ENCODE results near the gene DEXI.

DNA sequence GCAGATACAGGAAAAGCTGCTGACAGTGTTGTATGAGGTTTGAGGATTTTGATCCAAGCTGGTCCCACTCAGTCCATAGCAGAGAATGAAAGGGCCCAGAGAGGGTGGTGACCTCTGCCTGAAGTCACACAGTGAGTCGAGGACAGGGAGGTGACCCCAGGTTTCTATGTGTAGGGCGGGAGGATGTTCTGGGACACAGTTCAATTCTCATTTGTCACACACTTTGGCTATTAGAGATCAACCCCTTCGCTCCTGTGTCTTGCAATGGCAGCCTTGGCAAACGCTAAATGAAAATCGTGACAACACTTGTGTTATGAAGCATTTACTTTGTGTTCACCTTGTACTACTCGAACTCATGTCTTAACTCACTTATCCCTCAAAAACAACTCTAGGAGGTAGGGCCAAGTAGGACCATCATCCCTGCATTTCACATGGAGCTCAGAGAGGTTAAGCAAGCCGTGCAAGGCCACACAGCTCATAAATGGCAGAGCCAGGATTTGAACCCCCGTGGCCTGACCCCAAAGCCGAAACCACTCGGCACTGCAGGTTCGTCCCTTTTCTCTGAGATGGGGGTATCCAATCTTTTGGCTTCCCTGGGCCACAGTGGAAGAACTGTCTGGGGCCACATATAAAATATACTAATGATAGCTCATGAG lies 10.2 kb downstream of the DEXI start:
- TF ChIP-seq, protein P1, sequence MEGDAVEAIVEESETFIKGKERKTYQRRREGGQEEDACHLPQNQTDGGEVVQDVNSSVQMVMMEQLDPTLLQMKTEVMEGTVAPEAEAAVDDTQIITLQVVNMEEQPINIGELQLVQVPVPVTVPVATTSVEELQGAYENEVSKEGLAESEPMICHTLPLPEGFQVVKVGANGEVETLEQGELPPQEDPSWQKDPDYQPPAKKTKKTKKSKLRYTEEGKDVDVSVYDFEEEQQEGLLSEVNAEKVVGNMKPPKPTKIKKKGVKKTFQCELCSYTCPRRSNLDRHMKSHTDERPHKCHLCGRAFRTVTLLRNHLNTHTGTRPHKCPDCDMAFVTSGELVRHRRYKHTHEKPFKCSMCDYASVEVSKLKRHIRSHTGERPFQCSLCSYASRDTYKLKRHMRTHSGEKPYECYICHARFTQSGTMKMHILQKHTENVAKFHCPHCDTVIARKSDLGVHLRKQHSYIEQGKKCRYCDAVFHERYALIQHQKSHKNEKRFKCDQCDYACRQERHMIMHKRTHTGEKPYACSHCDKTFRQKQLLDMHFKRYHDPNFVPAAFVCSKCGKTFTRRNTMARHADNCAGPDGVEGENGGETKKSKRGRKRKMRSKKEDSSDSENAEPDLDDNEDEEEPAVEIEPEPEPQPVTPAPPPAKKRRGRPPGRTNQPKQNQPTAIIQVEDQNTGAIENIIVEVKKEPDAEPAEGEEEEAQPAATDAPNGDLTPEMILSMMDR (IDR thresholded peaks at IDR 0.05), result no peak
- no peak for TF ChIP-seq POLR2A (IDR thresholded peaks at IDR 0.05)

All from body of pancreas (tissue), 4 donors.